DMS 273 (cell line): ENCODE data around the gene IKZF3.
A peak's percentile ranks its signal among the peaks of the same experiment; 100 is the strongest.
"Not testable (repeated sequence)": the region's sequence is repeated elsewhere in the genome, so short reads cannot be mapped to it uniquely, and the experiment has no call there.

Source experiments
- DNase-seq: peaks from one replicate; lab custom pipeline; 2025; ENCODE audit not compliant: unreplicated experiment; lab: John Stamatoyannopoulos, UW

The IKZF3 gene

DNA sequence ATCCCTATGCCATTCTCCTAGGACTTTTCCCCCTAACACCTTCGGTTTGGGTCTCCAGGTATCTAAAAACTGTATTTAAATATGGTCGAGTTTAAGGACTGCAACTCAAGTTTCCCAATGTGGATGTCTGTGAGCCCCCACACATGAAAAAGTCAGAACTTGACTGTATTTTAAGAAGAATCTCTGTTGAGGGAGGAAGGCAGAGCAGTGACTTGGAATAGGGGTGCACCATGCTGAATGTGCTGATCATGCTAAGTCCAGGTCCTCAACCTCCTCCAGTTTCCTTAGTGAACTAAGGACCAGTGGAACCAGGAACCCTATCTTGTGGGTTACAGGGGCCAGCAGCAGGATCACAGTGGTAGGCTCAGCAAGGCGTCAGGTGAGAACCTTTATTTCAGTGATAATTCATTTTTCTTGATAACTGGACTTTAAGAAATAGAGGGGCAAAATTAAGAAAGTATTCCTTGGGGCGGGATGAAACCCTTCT is 106.9 kb downstream of the IKZF3 start:
- DNase-seq, result no peak

DNA sequence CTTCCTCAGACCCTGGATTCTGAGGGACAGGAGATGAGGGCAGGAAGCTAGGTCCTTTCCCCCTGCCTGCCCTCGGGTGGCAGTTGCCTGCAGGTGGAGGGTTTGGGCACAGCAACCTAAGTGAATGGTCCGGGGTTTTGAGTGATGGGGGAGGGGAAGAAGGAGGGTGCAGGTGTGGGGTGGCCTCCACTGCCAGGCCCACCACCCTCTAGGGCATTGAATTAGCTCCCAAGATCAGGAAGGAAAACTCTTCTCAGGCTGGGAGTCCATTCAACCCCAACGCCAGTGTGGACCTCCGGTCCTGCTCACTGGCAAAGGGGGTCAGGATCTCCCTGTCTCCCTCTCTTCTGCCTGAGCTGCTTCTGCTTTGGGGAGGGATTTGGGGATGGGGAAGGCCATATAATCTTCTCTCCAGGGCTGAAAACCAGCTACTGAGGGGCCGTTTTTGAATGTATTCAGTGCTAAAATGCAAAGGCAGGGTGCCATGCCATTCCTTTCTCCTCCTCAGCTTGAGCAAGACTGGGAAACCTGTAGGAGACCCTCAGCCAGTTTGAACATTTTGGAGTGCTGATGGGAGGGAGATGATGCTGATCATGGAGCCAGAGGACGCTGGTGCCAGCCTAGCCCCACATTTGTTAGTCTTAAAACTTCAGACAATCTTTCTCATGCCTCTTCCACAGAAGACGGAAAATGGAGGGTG is 107.6 kb downstream of the IKZF3 start:
- DNase-seq, result no peak

DNA sequence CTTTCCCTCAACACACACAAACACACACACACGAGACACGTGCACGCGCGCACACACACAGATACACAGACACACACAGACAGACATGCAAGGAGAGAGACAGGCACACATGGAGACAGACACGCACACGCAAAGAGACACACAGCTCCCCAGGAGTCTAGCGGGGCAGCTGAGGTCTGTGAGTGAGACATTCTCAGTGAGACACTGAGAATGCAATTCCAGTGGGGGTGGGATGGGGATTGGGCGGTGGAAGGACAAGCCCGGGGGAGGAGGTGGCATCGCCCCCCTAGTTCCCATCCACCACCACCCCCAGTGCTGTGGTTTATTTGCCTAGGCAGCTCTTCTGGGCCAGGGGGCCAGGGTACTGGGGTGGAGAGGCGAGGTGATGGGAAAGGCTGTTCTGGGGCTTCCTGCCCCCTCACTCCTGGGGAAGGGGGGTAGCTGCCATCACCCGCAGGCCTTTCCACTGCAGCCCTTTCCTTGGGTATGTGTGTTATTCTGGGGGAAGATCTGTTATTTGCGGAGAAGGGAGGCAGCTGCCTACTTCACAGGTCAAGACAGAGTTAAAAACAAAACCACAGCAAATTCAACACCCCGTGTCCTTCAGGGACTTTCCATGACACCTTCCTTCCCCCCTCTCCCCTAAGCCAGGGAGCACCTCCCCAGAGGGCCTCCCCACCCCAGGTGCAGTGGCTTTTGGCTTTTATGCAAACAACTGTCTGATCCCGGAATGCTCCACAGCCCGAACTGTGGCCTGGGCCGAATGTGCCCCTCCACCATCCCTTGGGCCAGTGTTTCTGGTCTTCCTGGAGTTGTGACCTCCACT is 108.3 kb downstream of the IKZF3 start:
- no peak for DNase-seq

DNA sequence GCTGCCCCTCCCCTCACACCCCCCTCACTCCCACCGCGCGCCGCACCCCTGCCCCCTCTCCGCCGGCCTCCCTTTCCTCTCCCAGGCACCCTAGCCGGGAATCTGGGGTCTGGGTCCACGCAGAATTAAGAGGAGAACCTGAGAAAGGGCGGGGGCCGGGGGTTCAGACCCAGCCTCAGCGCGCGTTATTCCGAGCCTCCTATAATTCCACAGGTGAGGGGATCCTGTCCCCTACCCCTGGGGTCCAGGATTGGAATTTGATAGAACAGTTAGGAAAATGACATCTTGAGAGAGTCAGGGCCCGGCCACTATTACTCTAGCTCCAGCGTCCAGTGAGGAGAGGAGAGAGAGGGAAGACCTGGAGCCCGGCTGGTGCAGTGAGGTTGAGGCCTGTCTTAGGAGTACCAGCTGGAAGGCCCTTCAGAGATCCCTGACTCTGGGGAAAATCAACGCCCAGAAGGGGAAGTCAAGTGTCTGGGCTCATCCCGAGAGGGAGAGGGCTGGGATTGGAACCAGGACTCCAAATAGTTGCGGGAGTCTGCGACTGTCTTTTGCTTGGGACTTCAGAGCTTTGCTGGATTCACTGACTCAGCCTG is 109.1 kb downstream of the IKZF3 start:
- DNase-seq, result no peak

DNA sequence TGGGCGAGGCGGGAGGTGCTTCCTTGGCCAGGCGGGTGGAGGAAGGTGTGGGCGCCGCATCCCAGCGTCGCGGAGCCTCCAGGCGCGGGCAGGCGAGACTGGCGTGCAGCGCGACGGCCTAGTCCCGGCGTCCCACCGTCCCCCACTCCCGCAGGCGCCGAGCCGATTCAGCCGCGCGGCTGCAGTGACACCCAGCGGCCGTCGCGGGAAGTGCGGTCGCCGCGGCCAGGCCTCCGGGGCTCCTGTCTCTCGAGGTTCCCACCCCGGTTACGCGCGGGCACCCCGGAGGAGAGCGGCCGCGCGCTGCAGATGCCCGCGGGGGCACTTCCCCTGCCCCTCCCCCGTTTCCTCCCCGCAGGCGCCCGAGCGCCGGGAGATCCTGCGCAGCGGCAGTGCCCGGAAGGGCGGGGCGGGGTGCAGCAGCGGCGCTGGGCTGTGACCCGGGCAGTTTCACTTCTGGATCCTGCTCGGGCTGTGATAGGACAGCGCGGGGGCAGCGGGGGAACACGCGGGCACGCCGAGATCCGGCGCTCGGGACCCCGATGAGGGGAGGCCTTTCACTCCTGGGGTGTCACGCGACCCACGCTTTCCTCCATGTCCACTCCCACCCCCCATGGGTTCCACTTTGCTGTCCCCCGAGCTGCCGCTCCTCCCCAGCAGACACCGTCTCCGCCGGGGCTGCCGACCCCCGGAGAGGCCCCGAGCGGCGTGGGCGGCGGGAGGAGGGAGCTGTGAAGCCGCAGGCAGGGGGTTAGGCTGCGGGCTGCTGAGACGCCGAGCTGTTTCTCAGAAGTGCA is 109.8 kb downstream of the IKZF3 start:
- peak; percentile 94 for DNase-seq

DNA sequence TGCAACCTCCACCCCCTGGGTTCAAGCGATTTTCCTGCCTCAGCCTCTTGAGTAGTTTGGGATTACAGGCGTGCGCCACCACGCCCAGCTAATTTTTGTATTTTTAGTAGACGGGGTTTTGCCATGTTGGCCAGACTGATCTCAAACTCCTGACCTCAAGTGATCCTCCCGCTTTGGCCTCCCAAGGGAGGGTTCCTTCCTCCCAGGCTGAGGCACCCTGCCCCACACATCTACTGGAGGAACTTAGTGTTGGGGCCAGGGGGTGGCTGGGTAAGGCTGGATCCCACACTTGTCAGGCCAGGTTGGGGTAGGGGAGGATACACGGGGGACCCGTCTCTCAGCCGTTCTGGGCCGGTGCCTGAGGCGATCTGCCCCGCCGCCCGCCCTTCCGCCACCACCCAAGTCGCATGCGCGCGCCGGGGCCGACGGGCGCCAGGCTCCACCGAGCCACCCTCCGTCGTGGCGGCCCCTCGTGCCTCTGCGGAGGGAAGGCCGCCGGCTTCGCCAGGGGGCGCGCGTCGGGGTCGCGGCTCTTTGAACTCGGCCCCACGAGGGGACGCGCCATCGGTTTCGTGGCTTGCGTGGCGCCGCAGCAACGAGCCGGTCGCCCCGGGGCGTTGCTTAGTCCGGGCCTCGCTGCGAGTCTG is 110.5 kb downstream of the IKZF3 start:
- DNase-seq, result peak; percentile 69

DNA sequence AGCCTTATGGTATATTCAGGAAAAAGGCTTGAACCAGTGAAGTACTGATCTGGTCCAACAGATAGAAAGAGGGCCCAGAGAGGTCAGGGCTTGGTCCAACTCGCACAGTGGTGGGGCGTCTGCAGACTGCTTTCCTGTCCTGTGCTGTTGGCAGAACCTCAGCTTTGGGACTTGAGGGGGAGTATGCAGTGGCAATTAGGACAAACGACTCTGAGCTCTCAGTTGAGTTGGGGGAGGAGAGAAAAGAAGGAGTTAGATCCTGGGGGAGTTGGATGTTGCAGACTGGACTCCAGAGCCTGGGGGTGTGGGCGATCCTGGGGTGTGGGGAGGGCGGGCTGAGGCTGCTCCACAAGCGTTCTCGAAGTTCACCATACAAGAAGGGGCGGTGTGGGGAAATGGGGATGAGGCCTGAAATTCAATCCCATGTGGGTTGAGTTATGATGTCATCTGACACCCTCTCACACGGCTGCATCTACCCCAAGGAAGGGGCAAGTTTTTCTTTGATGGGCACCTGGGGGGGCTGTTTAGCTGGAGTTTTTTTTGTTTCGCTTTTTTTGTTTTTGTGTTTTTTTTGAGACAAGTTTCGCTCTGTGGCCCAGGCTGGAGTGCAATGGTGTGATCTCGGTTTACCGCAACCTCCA is 111.8 kb downstream of the IKZF3 start:
- DNase-seq, result no peak

DNA sequence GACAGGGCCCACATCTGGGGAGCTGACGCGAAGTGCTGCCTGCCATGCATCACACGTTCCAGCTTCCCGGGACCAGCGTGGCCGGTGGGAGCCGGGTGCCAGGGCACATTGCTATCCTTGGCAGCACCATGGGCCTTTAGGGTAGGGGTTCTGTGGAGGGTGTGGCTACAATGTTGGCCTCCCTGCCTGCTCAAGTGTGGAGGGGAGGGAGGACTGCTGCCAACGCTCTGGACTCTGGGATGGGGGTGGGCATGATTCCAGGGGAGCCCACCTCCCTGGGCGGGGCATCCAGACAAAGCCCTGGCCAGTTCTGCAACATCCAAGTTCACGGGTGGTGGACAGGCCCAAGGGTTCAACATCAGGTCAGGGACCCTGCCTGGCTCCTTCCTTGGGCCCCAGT is 112.5 kb downstream of the IKZF3 start:
- DNase-seq, result no peak

GRCh38 chr17:39751016-39751543 is 113.0 kb downstream of the IKZF3 start:
- DNase-seq, result no peak

- DNase-seq, result peak; percentile 67
Measured at GRCh38 chr17:39750131-39751015, 113.7 kb downstream of the IKZF3 start.

- DNase-seq, result not testable (repeated sequence)
Measured at GRCh38 chr17:39748444-39749034, 115.6 kb downstream of the IKZF3 start.

DNA sequence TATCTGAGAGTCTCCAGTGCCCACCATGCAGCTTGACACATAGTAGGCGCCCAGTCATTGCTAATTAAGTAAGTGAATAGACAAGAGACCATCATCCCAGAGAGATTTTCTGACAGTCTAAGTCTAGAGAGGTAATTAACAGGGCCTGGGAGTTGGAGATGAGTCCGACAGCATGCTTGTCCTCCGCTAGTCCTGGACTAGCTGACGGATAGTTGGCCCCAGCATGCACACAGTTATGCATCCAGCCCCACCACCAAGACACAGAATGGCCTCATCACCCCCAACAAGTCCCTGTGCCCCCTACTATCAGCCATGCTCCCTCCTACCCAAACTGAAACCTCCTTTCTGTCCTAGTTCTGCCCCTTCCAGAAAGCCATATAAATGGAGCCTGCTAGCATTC is 116.4 kb downstream of the IKZF3 start:
- no peak for DNase-seq

DNA sequence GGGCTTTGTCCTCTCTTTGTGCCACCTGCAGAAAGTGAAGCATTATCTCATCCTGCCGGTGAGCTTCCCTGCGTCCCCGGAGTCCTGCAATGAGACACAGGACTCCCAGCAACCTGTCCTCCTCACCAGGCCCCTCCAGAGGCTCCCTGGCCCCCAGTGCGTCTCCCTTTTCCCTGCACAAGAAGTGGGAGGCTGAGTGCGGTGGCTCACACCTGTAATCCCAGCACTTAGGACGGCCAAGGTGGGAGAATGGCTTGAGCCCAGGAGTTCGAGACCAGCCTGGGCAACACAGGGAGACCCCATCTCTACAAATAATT is 118.0 kb downstream of the IKZF3 start:
- no peak for DNase-seq

- DNase-seq, result no peak
Measured at GRCh38 chr17:39745335-39746144, 118.6 kb downstream of the IKZF3 start.

- DNase-seq, result no peak
Measured at GRCh38 chr17:39744836-39745215, 119.3 kb downstream of the IKZF3 start.

DNA sequence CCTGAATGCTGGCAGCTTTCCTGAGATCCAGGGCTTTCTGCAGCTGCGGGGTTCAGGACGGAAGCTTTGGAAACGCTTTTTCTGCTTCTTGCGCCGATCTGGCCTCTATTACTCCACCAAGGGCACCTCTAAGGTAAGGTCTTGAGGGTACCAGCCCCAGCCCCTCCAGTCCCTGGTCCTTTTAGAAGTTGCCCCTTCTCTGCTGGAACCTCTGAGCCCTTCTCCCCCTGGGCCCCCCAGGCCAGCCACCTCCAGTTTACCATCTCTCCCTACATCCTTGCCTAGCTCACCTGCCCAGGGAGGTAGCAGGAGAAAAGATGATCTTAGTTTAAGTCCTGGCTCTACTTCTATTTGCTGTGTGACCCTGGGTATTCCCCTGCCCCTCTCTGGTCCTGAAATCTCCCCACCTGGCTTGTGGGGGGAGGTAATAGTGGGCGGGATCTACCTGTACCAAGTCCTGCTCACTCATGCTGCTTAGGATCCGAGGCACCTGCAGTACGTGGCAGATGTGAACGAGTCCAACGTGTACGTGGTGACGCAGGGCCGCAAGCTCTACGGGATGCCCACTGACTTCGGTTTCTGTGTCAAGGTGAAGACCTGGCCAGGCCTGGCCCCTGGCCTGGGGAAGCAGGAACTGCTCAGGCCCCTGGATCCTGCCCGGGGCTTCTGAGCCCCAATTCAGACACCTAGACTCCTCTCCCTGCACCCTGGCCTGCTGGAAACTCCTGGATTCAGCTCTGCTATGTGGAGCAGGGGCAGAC is 119.9 kb downstream of the IKZF3 start:
- no peak for DNase-seq

DNA sequence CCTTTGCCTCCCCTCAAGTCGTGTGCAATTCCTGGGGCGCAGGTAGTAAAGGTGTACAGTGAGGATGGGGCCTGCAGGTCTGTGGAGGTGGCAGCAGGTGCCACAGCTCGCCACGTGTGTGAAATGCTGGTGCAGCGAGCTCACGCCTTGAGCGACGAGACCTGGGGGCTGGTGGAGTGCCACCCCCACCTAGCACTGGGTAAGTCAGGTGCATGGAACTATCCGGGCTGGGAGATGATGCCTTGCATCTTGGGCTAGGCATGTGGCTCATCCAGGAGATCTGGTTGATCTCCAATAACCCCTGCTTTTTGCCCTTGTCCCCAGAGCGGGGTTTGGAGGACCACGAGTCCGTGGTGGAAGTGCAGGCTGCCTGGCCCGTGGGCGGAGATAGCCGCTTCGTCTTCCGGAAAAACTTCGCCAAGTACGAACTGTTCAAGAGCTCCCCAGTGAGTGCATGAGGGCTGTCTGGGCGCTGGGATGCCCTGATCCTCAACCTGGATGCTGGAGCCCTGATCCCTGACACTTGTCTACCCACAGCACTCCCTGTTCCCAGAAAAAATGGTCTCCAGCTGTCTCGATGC is 121.2 kb downstream of the IKZF3 start:
- DNase-seq, result no peak
